ENCODE results near the gene ADGRG6. TPM values are rescaled to one million over a fixed set of nuclear protein-coding genes. Genes with fewer than 3 reads are reported as not detected.

The ADGRG6 gene
- total RNA-seq, 4 donors from 2014 or later = 15.7 to 75.2 (median 19.2) TPM

DNA sequence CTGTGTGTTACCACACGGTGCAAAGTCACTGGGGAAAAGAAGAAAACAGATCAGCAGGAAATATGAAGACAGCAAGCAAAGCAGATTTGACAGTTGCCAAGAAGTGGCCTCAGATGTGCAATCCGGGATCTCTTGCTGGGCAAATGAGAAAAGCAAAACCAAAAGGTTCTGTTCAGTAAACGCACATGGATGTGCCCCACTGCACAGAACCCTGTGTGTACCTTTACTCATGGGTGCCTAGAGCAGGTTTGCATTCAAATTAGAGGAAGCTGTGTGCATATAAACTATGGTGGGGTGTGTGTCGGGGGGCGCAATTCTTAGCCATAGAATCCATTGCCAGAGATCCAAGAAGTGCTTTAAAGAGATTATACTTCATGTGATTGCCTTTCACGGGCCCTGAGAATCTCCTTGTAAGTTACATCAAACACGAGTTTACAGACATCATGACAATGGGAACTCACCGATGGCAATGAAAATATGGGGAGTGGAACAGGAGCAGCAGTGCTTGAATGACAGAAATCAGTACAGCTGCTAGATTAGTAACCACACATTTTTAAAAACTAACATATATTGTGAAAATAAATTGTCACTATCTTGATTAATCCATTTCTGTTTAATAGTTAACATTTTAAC, 154.3 kb downstream of the ADGRG6 start:
- no peaks in the 10 kb centered on the region for H3K9me3 ChIP-seq
- no peak for TF ChIP-seq EP300 (IDR thresholded peaks at IDR 0.05; ENCODE audit: low read depth)
- TF ChIP-seq POLR2A (IDR thresholded peaks at IDR 0.05) = no peak
- TF ChIP-seq POLR2AphosphoS5 (IDR thresholded peaks at IDR 0.05) = no peak
- TF ChIP-seq, protein P1, sequence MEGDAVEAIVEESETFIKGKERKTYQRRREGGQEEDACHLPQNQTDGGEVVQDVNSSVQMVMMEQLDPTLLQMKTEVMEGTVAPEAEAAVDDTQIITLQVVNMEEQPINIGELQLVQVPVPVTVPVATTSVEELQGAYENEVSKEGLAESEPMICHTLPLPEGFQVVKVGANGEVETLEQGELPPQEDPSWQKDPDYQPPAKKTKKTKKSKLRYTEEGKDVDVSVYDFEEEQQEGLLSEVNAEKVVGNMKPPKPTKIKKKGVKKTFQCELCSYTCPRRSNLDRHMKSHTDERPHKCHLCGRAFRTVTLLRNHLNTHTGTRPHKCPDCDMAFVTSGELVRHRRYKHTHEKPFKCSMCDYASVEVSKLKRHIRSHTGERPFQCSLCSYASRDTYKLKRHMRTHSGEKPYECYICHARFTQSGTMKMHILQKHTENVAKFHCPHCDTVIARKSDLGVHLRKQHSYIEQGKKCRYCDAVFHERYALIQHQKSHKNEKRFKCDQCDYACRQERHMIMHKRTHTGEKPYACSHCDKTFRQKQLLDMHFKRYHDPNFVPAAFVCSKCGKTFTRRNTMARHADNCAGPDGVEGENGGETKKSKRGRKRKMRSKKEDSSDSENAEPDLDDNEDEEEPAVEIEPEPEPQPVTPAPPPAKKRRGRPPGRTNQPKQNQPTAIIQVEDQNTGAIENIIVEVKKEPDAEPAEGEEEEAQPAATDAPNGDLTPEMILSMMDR (IDR thresholded peaks at IDR 0.05) = no peak
- no peak overlapping the region for H3K27ac ChIP-seq
- intact Hi-C loops (cut with DNase I; ENCODE audit: low total_unique reads) (no loop called here), in situ Hi-C loops (cut with MboI; ENCODE audit: low pct_ligation_motif_present in 1 of 4, low pct_unique_long_range_greater_than_20kb in 1 of 4, low sequenced_read_pairs in 3 of 4) (no loop called here)
- H3K36me3 ChIP-seq = no peaks in the 10 kb centered on the region
- DNase-seq = no peak
- no peaks in the 10 kb centered on the region for H3K27me3 ChIP-seq
- H3K4me3 ChIP-seq = no peak overlapping the region
- H3K4me1 ChIP-seq = no peaks in the 10 kb centered on the region
- WGBS, 2 donors (ENCODE audit: low coverage in 1 of 2) = 79 to 83% methylated on average over 5 to 8 of the region's 8 CpGs

DNA sequence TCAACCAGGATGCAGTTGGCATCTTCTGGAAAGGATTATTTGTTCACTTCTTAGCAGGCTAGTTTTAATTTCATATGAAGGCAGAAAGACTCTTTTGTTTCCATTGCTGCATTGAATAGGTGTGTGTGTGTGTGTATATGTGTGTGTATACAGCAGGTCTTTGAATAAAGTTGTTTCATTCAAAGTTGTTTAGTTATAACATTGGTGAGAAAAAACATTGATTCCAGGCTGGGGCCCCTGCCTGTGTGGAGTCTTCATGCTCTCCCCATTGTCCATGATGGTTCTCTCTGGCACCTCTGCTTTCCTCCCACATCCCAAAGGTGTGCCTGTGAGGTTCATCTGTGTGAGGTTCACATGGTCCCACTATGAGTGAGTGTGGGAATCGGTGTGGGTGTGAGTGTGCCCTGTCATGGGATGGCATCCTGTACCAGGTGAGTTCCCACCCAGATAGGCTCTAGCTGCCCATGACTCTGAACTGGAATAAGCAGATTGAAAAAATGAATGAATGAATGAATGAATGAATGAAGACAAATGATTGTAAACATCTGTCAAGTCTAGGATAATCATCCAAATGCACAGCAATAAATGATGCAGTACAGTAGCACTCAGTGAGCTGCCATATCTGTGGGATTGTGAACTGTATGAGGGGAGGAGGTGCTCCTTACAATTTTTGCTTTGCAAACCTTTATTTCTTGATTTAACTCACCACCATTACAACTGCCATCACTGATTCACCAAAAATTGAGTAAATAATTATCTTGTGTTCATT, 156.0 kb downstream of the ADGRG6 start:
- Histone ChIP-seq H3K27ac (no peak overlapping the region), H3K27me3 (no peaks in the 10 kb centered on the region), H3K36me3 (no peaks in the 10 kb centered on the region), H3K4me3 (no peak overlapping the region), H3K4me1 (no peaks in the 10 kb centered on the region), H3K9me3 (no peaks in the 10 kb centered on the region)
- TF ChIP-seq, protein P1 (IDR thresholded peaks at IDR 0.05) = no peak
- no peak for TF ChIP-seq EP300 (IDR thresholded peaks at IDR 0.05; ENCODE audit: low read depth)
- no peak for TF ChIP-seq POLR2A (IDR thresholded peaks at IDR 0.05)
- TF ChIP-seq POLR2AphosphoS5 (IDR thresholded peaks at IDR 0.05) = no peak
- intact Hi-C loops (cut with DNase I; ENCODE audit: low total_unique reads) = no loop called here
- DNase-seq = no peak
- in situ Hi-C loops (cut with MboI; ENCODE audit: low pct_ligation_motif_present in 1 of 4, low pct_unique_long_range_greater_than_20kb in 1 of 4, low sequenced_read_pairs in 3 of 4) = no loop called here
- WGBS, 2 donors (ENCODE audit: low coverage in 1 of 2) = 95% methylated on average over 1 of the region's 1 CpG; no CpG with 5 or more reads in 1 of the 2 donors

DNA sequence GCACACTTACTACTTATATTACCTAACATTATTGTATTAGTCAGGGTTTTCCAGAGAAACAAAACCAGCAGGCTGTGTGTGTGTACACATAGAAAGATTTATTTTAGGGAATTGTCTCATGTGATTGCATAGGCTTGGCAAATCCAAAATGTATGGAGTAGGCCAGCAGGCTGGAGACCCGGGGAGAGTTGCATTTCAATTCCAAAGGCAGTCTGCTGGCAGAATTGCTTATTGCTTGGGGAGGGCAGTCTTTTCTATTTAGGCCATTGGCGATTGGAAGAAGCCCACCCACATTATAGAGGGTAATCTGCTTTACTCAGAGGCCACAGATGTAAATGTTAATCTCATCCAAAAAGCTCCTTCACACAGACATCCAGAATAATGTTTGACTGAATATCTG, 157.0 kb downstream of the ADGRG6 start:
- WGBS, 2 donors (ENCODE audit: low coverage in 1 of 2) = 70% methylated on average over 2 of the region's 2 CpGs; no CpG with 5 or more reads in 1 of the 2 donors
- in situ Hi-C loops (cut with MboI; ENCODE audit: low pct_ligation_motif_present in 1 of 4, low pct_unique_long_range_greater_than_20kb in 1 of 4, low sequenced_read_pairs in 3 of 4) = no loop called here
- intact Hi-C loops (cut with DNase I; ENCODE audit: low total_unique reads) = no loop called here

DNA sequence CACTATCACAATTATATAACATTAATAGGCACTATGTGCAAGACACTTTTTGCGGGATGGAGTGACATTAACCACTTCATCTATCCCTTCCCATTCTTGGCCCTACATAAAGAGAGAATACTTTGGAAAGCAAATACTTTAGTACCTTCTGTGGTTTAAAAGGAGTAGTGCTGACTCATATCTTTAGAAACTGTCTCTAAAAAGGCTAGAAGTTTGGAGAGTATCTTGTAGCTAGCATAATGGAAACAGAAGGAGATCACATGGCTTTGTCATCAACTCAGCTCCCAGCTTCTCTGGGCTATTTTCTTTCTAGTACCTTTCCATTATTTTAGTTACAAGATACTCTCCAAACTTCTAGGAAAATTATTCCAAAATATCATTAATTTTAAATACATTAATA, 157.5 kb downstream of the ADGRG6 start:
- TF ChIP-seq EP300 (IDR thresholded peaks at IDR 0.05; ENCODE audit: low read depth) (no peak), POLR2A (IDR thresholded peaks at IDR 0.05) (no peak), POLR2AphosphoS5 (IDR thresholded peaks at IDR 0.05) (no peak)
- TF ChIP-seq, protein P1 (IDR thresholded peaks at IDR 0.05) = no peak
- WGBS, 2 donors (ENCODE audit: low coverage in 1 of 2) = 87 to 96% methylated on average over 1 of the region's 1 CpG
- intact Hi-C loops (cut with DNase I; ENCODE audit: low total_unique reads) (no loop called here), in situ Hi-C loops (cut with MboI; ENCODE audit: low pct_ligation_motif_present in 1 of 4, low pct_unique_long_range_greater_than_20kb in 1 of 4, low sequenced_read_pairs in 3 of 4) (no loop called here)
- Histone ChIP-seq H3K4me3 (no peak overlapping the region), H3K4me1 (no peaks in the 10 kb centered on the region), H3K36me3 (no peaks in the 10 kb centered on the region), H3K9me3 (no peaks in the 10 kb centered on the region), H3K27me3 (no peaks in the 10 kb centered on the region), H3K27ac (no peak overlapping the region)
- DNase-seq = no peak

More for the DNA sequence above, 157.0 kb downstream of the ADGRG6 start:
- Histone ChIP-seq H3K4me3 (no peak overlapping the region), H3K27ac (no peak overlapping the region), H3K36me3 (no peaks in the 10 kb centered on the region), H3K9me3 (no peaks in the 10 kb centered on the region), H3K4me1 (no peaks in the 10 kb centered on the region), H3K27me3 (no peaks in the 10 kb centered on the region)
- no peak for TF ChIP-seq POLR2A (IDR thresholded peaks at IDR 0.05)
- TF ChIP-seq EP300 (IDR thresholded peaks at IDR 0.05; ENCODE audit: low read depth) = no peak
- TF ChIP-seq, protein P1 (IDR thresholded peaks at IDR 0.05) = no peak
- no peak for TF ChIP-seq POLR2AphosphoS5 (IDR thresholded peaks at IDR 0.05)
- no peak for DNase-seq
